Mesenchymal stem cell (in vitro differentiated cells and primary cell): ENCODE data around the gene ACY1.

Experiments used
- DNase-seq: peaks from one replicate; pipeline ENCODE4 v3.0.0-alpha.2; 2013
- H2AFZ ChIP-seq: one replicate; pipeline ENCODE4 v1.6.1; 2013; ENCODE audit warnings: low read depth, mild to moderate bottlenecking, control low read depth, inconsistent platforms, low read length, moderate library complexity
- H2AK5ac ChIP-seq: 2 replicates; pipeline ENCODE4 v1.6.1; 2013; ENCODE audit warnings: low read length, moderate library complexity, mild to moderate bottlenecking, inconsistent platforms; ENCODE audit not compliant: severe bottlenecking
- H2BK120ac ChIP-seq: one replicate; pipeline ENCODE4 v1.6.1; 2013; ENCODE audit warnings: low read depth, mild to moderate bottlenecking, inconsistent platforms, low read length, moderate library complexity
- H2BK12ac ChIP-seq, 2 experiments: one replicate each; pipeline ENCODE4 v1.6.1; 2013; ENCODE audit warnings: inconsistent platforms in 2 of 2, low read length in 2 of 2, mild to moderate bottlenecking in 2 of 2, moderate library complexity in 2 of 2, control low read depth in 1 of 2
- H2BK15ac ChIP-seq: one replicate; pipeline ENCODE4 v1.6.1; 2013; ENCODE audit warnings: mild to moderate bottlenecking, low read depth, inconsistent platforms; ENCODE audit not compliant: poor library complexity, severe bottlenecking
- H2BK5ac ChIP-seq: 2 replicates; pipeline ENCODE4 v1.6.1; 2013; ENCODE audit warnings: low read depth, mild to moderate bottlenecking, low read length, control low read depth, inconsistent platforms; ENCODE audit not compliant: poor library complexity, severe bottlenecking
- H3K14ac ChIP-seq, 2 experiments: one replicate each; pipeline ENCODE4 v1.6.1; 2013; ENCODE audit warnings: inconsistent platforms in 2 of 2, low read length in 2 of 2, control low read depth in 1 of 2, mild to moderate bottlenecking in 1 of 2, moderate library complexity in 1 of 2
- H3K18ac ChIP-seq, 2 experiments: one replicate each; pipeline ENCODE4 v1.6.1; 2013; ENCODE audit warnings: inconsistent platforms in 2 of 2, low read length in 2 of 2, control low read depth in 1 of 2, low read depth in 1 of 2, mild to moderate bottlenecking in 1 of 2
- H3K23ac ChIP-seq, 2 experiments: one replicate each; pipeline ENCODE4 v1.6.1; 2013; ENCODE audit warnings: inconsistent platforms in 2 of 2, low read length in 2 of 2, mild to moderate bottlenecking in 2 of 2, moderate library complexity in 2 of 2, control low read depth in 1 of 2
- H3K27ac ChIP-seq: 2 replicates; pipeline ENCODE4 v1.5.1; 2013; ENCODE audit warnings: mild to moderate bottlenecking, moderate library complexity, low read length, control low read depth, inconsistent platforms; ENCODE audit not compliant: poor library complexity, severe bottlenecking
- H3K27me3 ChIP-seq, 2 experiments: 2 replicates each; pipeline versions ENCODE4 v1.6.1 to v1.7.0; 2013; ENCODE audit warnings: low read length in 2 of 2, mild to moderate bottlenecking in 2 of 2, moderate library complexity in 2 of 2, control low read depth in 1 of 2, inconsistent platforms in 1 of 2; ENCODE audit not compliant: control insufficient read depth in 1 of 2, insufficient read depth in 1 of 2
- H3K36me3 ChIP-seq, 2 experiments: 2 replicates each; pipeline versions ENCODE4 v1.6.1 to v1.7.0; 2013; ENCODE audit warnings: low read length in 2 of 2, control low read depth in 1 of 2, inconsistent platforms in 1 of 2, low read depth in 1 of 2, mild to moderate bottlenecking in 1 of 2; ENCODE audit not compliant: insufficient read depth in 2 of 2, control insufficient read depth in 1 of 2
- H3K4ac ChIP-seq, 2 experiments: one replicate each; pipeline ENCODE4 v1.6.1; 2013; ENCODE audit warnings: inconsistent platforms in 2 of 2, low read length in 2 of 2, mild to moderate bottlenecking in 2 of 2, moderate library complexity in 2 of 2, control low read depth in 1 of 2, low read depth in 1 of 2
- H3K4me1 ChIP-seq: 2 replicates; pipeline ENCODE4 v1.6.1; 2013; ENCODE audit warnings: low read depth, low read length, control low read depth; ENCODE audit not compliant: control insufficient read depth, insufficient read depth
- H3K4me2 ChIP-seq: 2 replicates; pipeline ENCODE4 v1.6.1; 2013; ENCODE audit warnings: low read length, mild to moderate bottlenecking, inconsistent platforms; ENCODE audit not compliant: poor library complexity, severe bottlenecking
- H3K4me3 ChIP-seq, 2 experiments: 2 replicates each; pipeline versions ENCODE4 v1.5.1 to v1.7.0; 2013; ENCODE audit warnings: low read length in 2 of 2, mild to moderate bottlenecking in 2 of 2, control low read depth in 1 of 2, low read depth in 1 of 2; ENCODE audit not compliant: insufficient read depth in 1 of 2
- H3K79me1 ChIP-seq: replicated peaks from 2 replicates; pipeline ENCODE4 v1.6.1; 2013; ENCODE audit warnings: mild to moderate bottlenecking, control low read depth, low read length, inconsistent platforms; ENCODE audit not compliant: poor library complexity, severe bottlenecking
- H3K9ac ChIP-seq: 2 replicates; pipeline ENCODE4 v1.7.0; 2013; ENCODE audit warnings: mild to moderate bottlenecking, low read length, moderate library complexity
- H3K9me3 ChIP-seq: 2 replicates; pipeline ENCODE4 v1.7.0; 2013; ENCODE audit warnings: mild to moderate bottlenecking, low read length; ENCODE audit not compliant: control insufficient read depth
- H4K8ac ChIP-seq: one replicate; pipeline ENCODE4 v1.6.1; 2013; ENCODE audit warnings: inconsistent platforms, mild to moderate bottlenecking, low read length, moderate library complexity
- H4K91ac ChIP-seq: one replicate; pipeline ENCODE4 v1.6.1; 2013; ENCODE audit warnings: mild to moderate bottlenecking, low read length, inconsistent platforms
- WGBS: methylation state at CpG from one replicate; pipeline ENCODE4 v1.1.7; 2013; ENCODE audit warnings: mixed read lengths; 5-methylcytosine and 5-hydroxymethylcytosine counted together

ACY1 gene

GRCh38 chr3:51967384-51968169 is 15.8 kb upstream of the ACY1 start, which contains the start of gene PCBP4:
PCBP4 (minus strand) TSS chr3:51967454; CDS start chr3:51961240, 6,214 bp downstream.
- Histone ChIP-seq H2BK12ac (peak within 1 kb of the TSS; percentile 38 to 85), H3K4ac (peak within 1 kb of the TSS; percentile 93 to 94), H4K91ac (peak within 1 kb of the TSS; percentile 89), H3K36me3 (peaks cover 19% of the 10 kb centered on the region in 2 experiments), H3K9ac (peak within 1 kb of the TSS; percentile 91), H3K4me2 (peak within 1 kb of the TSS; percentile 86), H3K27me3 (no peaks in the 10 kb centered on the region), H2AFZ (peak within 1 kb of the TSS; percentile 24), H2AK5ac (peak within 1 kb of the TSS; percentile 8), H3K9me3 (no peaks in the 10 kb centered on the region), H2BK15ac (peak within 1 kb of the TSS; percentile 91), H3K4me1 (peaks cover 38% of the 10 kb centered on the region), H3K27ac (no peak within 1 kb of the TSS), H3K14ac (peak within 1 kb of the TSS; percentile 67 to 93), H2BK5ac (no peak within 1 kb of the TSS), H4K8ac (peak within 1 kb of the TSS; percentile 85), H3K23ac (peak within 1 kb of the TSS in 1 of 2 experiments; percentile 23), H3K79me1 (peaks cover 27% of the 10 kb centered on the region), H3K4me3 (peak within 1 kb of the TSS; percentile 79 to 92), H3K18ac (peak within 1 kb of the TSS; percentile 90 to 92), H2BK120ac (peak within 1 kb of the TSS; percentile 87)
- peak; percentile 54 for DNase-seq
- WGBS, result under 1% methylated on average over 42 of the region's 90 CpGs

GRCh38 chr3:51968170-51968775 is 15.1 kb upstream of the ACY1 start:
- Histone ChIP-seq H3K27me3 (no peaks in the 10 kb centered on the region), H3K4me2 (peak overlapping the region; percentile 86), H3K4me3 (peak overlapping the region; percentile 79 to 81), H3K36me3 (peaks cover 15 to 19% of the 10 kb centered on the region in 2 experiments), H4K91ac (peak overlapping the region; percentile 71), H3K4me1 (peaks cover 40% of the 10 kb centered on the region), H3K27ac (no peak overlapping the region), H3K18ac (peak overlapping the region; percentile 90 to 92), H3K23ac (no peak overlapping the region), H3K14ac (peak overlapping the region in 1 of 2 experiments; percentile 67), H4K8ac (peak overlapping the region; percentile 85), H2BK15ac (peak overlapping the region; percentile 91), H2AK5ac (no peak overlapping the region), H3K9ac (peak overlapping the region; percentile 82), H2BK5ac (no peak overlapping the region), H3K9me3 (no peaks in the 10 kb centered on the region), H2BK120ac (peak overlapping the region; percentile 87), H2BK12ac (no peak overlapping the region), H2AFZ (no peak overlapping the region), H3K4ac (peak overlapping the region; percentile 93 to 94), H3K79me1 (peaks cover 27% of the 10 kb centered on the region)
- no peak for DNase-seq
- WGBS, result 50% methylated on average over 1 of the region's 11 CpGs

- peaks cover 15 to 19% of the 10 kb centered on the region in 2 experiments for H3K36me3 ChIP-seq
- H3K4me2 ChIP-seq, result no peak overlapping the region
- no peaks in the 10 kb centered on the region for H3K9me3 ChIP-seq
- H3K23ac ChIP-seq, result no peak overlapping the region
- H3K4me3 ChIP-seq, result peak overlapping the region in 1 of 2 experiments; percentile 24
- no peak overlapping the region for H3K9ac ChIP-seq
- DNase-seq, result no peak
- no peaks in the 10 kb centered on the region for H3K27me3 ChIP-seq
- H3K14ac ChIP-seq, result no peak overlapping the region
- H4K8ac ChIP-seq, result no peak overlapping the region
- no peak overlapping the region for H3K18ac ChIP-seq
- no peak overlapping the region for H2AFZ ChIP-seq
- H3K4ac ChIP-seq, result no peak overlapping the region
- no peak overlapping the region for H3K27ac ChIP-seq
- peak overlapping the region; percentile 31 for H4K91ac ChIP-seq
- H3K79me1 ChIP-seq, result peaks cover 30% of the 10 kb centered on the region
- H2BK12ac ChIP-seq, result no peak overlapping the region
- no peak overlapping the region for H2BK5ac ChIP-seq
- H2BK120ac ChIP-seq, result no peak overlapping the region
- WGBS, result 92% methylated on average over 6 of the region's 6 CpGs
- H3K4me1 ChIP-seq, result peaks cover 43% of the 10 kb centered on the region
- no peak overlapping the region for H2BK15ac ChIP-seq
- no peak overlapping the region for H2AK5ac ChIP-seq
Measured at GRCh38 chr3:51968883-51969678, 14.3 kb upstream of the ACY1 start.
